Measurements from ENCODE around the gene PRSS8.

The PRSS8 gene

GRCh38 chr16:31082368-31083045 lies 53.0 kb downstream of the PRSS8 start:
- no peak for DNase-seq (ENCODE audit: low read depth in 2 of 2)

Measured in stimulated activated CD8-positive, alpha-beta memory T cell treated with anti-CD3 and anti-CD28 coated beads, Interleukin-2, amount 100 ng/mL, for 1 hour (primary cell).